ENCODE data around the gene OR6K6.

OR6K6 gene, protein sequence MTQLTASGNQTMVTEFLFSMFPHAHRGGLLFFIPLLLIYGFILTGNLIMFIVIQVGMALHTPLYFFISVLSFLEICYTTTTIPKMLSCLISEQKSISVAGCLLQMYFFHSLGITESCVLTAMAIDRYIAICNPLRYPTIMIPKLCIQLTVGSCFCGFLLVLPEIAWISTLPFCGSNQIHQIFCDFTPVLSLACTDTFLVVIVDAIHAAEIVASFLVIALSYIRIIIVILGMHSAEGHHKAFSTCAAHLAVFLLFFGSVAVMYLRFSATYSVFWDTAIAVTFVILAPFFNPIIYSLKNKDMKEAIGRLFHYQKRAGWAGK

DNA sequence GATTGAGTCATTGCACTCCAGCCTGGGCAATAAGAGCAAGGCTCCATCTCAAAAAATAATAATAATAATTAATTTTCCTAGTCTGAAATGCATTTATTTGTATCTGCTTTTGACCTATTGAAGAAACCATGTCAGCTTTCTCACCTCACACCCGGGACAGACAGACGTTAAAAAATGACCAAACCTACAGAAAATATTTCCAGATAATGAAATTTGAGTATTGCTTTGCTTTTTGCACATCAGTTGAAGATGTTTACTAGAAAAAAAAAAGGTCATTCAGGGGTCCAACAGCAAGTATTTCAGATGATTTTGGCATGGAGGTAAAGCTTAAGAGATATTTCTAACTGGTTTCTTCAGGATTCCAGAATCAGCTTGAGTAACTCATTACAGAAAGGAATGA, at the start of gene OR6K6:
Gene OR6K6 (plus strand): TSS at position 301 of the 400 bp plus-strand sequence. CDS start 168 bp downstream, outside the sequence.
- Histone ChIP-seq H3K36me3 (ENCODE audit: insufficient read depth, low read length) (no peaks in the 10 kb centered on the region), H3K9ac (ENCODE audit: low read depth, low read length) (no peak within 1 kb of the TSS), H3K4me1 (ENCODE audit: insufficient read depth, low read length) (no peaks in the 10 kb centered on the region), H3K9me3 (ENCODE audit: control insufficient read depth, insufficient read depth, low read length) (no peaks in the 10 kb centered on the region)

DNA sequence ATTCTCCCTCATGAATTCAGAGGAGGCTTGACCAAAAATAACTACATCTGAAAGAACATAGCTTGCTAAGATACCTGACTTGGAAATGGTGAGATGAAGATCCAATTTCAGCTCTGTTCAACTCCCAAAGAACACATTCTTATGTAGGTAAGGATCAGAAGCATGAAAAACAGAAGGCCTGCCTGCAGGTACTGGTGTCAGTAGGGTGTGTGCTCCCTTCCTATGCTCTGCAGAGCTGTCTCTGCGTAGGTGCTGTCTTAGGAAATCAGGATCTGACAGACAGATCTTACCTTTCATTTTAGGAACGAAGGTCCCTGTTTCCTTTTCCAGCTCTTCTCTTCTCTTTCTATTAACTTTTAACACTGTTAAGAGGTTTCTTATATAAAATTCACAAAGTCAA, 48.4 kb upstream of the OR6K6 start:
- no peaks in the 10 kb centered on the region for H3K9me3 ChIP-seq (ENCODE audit: control insufficient read depth, insufficient read depth, low read length)
- no peaks in the 10 kb centered on the region for H3K36me3 ChIP-seq (ENCODE audit: insufficient read depth, low read length)
- no peak overlapping the region for H3K9ac ChIP-seq (ENCODE audit: low read depth, low read length)
- no peaks in the 10 kb centered on the region for H3K4me1 ChIP-seq (ENCODE audit: insufficient read depth, low read length)

DNA sequence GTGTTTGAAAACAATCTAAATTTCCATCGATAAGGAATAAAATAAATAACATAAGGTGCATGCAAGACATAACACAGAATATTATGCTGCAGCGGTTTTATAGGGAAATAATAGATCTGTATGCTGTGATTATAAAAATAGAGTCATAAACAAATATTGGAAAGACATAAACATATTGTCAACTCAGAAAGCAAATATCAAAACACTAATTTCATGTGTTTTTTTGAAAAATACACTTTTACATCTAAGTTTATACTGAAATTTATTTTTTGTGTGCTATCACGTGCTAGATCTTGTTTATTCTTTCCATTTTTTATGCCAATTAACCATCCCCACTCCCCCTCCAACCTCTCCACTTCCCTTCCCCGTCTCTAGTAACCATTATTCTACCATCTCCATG, 43.4 kb upstream of the OR6K6 start:
- H3K4me1 ChIP-seq (ENCODE audit: insufficient read depth, low read length), result no peaks in the 10 kb centered on the region
- H3K36me3 ChIP-seq (ENCODE audit: insufficient read depth, low read length), result no peaks in the 10 kb centered on the region
- H3K9me3 ChIP-seq (ENCODE audit: control insufficient read depth, insufficient read depth, low read length), result no peaks in the 10 kb centered on the region; the same call in 1 of the 2 replicates
- H3K9ac ChIP-seq (ENCODE audit: low read depth, low read length), result no peak overlapping the region

DNA sequence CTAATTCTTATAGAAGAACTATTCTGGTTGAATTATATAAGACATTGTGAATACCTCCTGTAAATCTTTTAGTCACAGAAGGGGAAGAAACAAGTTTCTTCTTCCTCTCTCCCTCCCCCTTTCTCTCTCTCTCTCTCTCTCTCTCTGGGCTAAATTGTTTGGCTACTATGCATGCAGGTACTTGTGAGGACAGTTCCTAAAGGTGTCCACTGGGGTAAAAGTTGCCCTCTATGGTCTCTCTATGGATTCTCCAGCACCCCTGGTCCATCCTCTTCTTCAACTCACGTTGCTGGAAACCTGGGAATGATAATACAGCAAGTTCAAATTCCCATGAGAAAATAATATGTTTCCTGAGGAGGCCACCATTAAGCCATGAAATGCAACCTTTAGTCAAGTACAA, 39.8 kb upstream of the OR6K6 start:
- Histone ChIP-seq H3K9me3 (ENCODE audit: control insufficient read depth, insufficient read depth, low read length) (no peaks in the 10 kb centered on the region; the same call in 1 of the 2 replicates), H3K36me3 (ENCODE audit: insufficient read depth, low read length) (no peaks in the 10 kb centered on the region), H3K9ac (ENCODE audit: low read depth, low read length) (no peak overlapping the region), H3K4me1 (ENCODE audit: insufficient read depth, low read length) (no peaks in the 10 kb centered on the region)

DNA sequence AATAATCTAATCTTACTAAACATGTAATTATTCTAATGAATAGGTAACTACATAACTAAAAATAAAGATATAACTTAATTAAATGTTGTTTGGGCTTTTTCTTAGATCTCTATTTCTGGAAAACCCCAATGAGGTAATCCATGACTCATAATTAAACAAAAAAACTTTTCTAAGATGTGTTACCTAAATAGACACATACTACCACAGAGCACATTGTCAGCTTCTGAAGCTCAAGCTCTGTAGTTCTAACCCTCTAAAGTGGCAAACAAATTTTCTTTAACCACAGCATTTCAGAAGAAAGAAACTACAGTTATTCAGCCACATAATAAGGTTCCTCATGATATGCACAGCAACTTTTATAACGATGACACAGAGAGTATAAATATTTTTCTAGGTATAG, 38.2 kb upstream of the OR6K6 start:
- no peaks in the 10 kb centered on the region; the same call in 1 of the 2 replicates for H3K9me3 ChIP-seq (ENCODE audit: control insufficient read depth, insufficient read depth, low read length)
- H3K36me3 ChIP-seq (ENCODE audit: insufficient read depth, low read length), result no peaks in the 10 kb centered on the region
- no peaks in the 10 kb centered on the region for H3K4me1 ChIP-seq (ENCODE audit: insufficient read depth, low read length)
- H3K9ac ChIP-seq (ENCODE audit: low read depth, low read length), result no peak overlapping the region

DNA sequence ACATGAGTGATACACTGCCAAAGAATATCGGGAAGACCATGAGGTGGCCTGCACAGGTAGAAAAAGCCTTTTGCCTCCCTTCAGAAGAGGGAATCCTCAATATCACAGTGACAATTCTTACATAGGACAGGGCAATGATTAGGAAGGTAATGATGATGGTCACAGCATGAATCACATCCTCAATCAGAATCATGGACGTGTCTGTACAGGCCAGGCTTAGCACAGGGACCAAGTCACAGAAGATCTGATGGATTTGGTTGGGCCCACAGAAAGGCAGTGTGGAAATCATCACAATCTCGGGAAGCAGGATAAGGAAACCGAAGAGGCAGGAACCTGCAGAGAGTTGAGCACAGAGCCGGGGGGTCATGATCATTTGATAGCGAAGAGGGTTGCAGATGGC, 37.2 kb upstream of the OR6K6 start:
- Histone ChIP-seq H3K9me3 (ENCODE audit: control insufficient read depth, insufficient read depth, low read length) (no peaks in the 10 kb centered on the region; the same call in 1 of the 2 replicates), H3K9ac (ENCODE audit: low read depth, low read length) (no peak overlapping the region), H3K4me1 (ENCODE audit: insufficient read depth, low read length) (no peaks in the 10 kb centered on the region), H3K36me3 (ENCODE audit: insufficient read depth, low read length) (no peaks in the 10 kb centered on the region)

DNA sequence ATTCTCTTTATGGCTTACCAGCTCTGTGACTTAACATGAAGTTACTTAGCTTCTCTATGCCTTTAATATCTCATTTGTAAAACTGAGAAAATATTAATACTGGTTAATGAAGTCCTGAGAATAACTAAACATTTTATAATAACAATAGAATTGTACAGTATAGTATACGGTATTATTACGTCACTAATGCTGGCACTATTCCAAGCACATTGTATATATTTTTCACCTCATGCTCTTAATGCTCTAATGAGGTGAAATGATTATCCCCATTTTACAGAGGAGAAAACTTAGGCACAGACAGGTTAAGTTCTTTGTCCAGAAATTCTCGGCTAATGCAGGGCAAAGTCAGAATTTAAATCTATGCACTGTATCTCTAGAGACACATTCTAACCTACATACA, 34.9 kb upstream of the OR6K6 start:
- Histone ChIP-seq H3K36me3 (ENCODE audit: insufficient read depth, low read length) (no peaks in the 10 kb centered on the region), H3K9me3 (ENCODE audit: control insufficient read depth, insufficient read depth, low read length) (no peaks in the 10 kb centered on the region), H3K9ac (ENCODE audit: low read depth, low read length) (no peak overlapping the region), H3K4me1 (ENCODE audit: insufficient read depth, low read length) (no peaks in the 10 kb centered on the region)

DNA sequence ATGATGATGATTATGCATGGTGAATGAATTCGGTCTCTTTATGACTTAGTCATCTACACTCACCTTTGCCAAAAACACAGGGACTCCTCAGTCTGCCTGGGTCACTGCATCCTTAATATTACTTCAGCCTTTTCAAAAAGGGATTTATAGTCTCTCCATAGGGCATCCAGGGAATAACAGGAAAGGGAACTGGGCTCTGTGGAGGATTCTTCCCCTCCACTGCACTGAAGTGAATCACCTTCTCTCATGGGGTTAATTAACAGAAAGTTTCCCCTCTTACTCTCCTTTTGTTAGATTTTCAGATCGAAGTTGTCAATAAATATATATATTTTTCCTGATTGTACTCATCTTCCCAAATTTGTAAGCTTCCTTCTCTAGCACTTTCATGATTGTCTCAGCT, 33.9 kb upstream of the OR6K6 start, which contains the start of gene OR6K3:
Gene OR6K3 (minus strand): TSS at position 101 of the 400 bp plus-strand sequence. CDS start 2,605 bp downstream, outside the sequence.
- no peak within 1 kb of the TSS for H3K9ac ChIP-seq (ENCODE audit: low read depth, low read length)
- H3K4me1 ChIP-seq (ENCODE audit: insufficient read depth, low read length), result no peaks in the 10 kb centered on the region
- no peaks in the 10 kb centered on the region for H3K9me3 ChIP-seq (ENCODE audit: control insufficient read depth, insufficient read depth, low read length)
- H3K36me3 ChIP-seq (ENCODE audit: insufficient read depth, low read length), result no peaks in the 10 kb centered on the region

DNA sequence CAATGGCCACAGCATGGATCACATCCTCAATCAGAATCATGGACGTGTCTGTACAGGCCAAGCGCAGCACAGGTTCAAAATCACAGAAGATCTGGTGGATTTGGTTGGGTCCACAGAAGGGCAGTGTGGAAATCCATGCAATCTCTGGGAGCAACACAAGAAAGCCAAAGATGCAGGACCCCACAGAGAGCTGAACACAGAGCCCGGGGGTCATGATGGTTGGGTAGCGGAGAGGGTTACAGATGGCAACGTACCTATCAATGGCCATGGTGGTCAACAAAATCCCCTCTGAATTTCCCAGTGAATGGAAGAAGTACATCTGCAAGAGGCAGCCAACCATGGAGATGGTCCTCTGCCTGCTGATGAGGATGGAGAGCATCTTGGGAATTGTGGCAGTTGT, 30.1 kb upstream of the OR6K6 start:
- Histone ChIP-seq H3K36me3 (ENCODE audit: insufficient read depth, low read length) (no peaks in the 10 kb centered on the region), H3K9me3 (ENCODE audit: control insufficient read depth, insufficient read depth, low read length) (no peaks in the 10 kb centered on the region), H3K9ac (ENCODE audit: low read depth, low read length) (no peak overlapping the region), H3K4me1 (ENCODE audit: insufficient read depth, low read length) (no peaks in the 10 kb centered on the region)

DNA sequence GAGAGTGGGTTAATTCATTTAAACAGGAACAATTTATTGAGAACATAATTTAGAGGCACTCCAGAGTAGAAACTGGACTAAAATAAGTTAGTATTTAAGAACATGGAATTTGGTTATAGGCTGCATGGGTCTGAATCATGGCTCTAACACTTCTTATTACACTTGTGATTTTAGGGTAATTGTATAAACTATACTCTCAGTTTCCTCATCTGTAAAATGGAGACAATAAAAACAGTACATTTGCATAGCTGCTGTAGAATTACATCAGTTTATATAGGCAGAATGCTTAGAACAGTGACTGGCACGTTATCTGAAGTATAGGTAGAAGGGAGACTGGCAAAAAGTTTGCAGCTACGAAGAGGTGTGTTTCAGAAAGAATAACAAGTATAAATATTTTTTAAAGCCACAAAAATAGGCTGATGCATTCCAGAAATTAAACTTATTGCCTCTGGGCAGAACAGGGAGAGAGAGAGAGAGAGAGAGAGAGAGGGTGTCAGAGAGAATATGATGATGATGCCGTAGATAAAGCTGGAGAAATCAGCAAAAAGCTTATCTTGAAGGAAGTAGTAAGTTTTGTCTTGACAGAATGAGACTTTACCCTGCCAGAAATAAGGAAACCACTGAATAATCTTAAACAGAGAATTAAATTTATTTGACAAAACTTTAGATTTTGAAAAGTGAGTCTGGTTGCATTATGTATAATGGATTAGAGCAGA, 25.9 kb upstream of the OR6K6 start:
- Histone ChIP-seq H3K9me3 (ENCODE audit: control insufficient read depth, insufficient read depth, low read length) (no peaks in the 10 kb centered on the region), H3K9ac (ENCODE audit: low read depth, low read length) (no peak overlapping the region), H3K36me3 (ENCODE audit: insufficient read depth, low read length) (no peaks in the 10 kb centered on the region), H3K4me1 (ENCODE audit: insufficient read depth, low read length) (no peaks in the 10 kb centered on the region)

DNA sequence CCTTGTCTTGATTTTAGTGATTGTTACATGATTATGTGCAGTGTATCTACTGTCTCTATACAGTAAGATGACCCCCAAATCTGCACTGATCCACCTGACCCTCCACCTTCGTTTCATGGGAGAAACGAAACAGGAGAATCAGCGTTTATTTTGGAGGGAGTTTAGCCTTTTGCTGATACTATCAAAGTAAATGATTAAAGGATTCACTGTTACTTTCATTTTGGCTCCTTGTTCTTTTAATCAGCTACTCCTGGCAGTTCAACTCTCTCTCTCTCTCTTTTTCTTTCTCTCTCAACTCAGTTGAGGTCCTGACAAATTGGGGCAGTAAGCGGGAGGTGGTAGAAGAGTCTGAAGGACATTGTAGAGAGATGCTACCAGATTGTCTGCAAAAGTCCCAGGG, 24.1 kb upstream of the OR6K6 start:
- Histone ChIP-seq H3K9ac (ENCODE audit: low read depth, low read length) (no peak overlapping the region), H3K36me3 (ENCODE audit: insufficient read depth, low read length) (no peaks in the 10 kb centered on the region), H3K9me3 (ENCODE audit: control insufficient read depth, insufficient read depth, low read length) (no peaks in the 10 kb centered on the region), H3K4me1 (ENCODE audit: insufficient read depth, low read length) (no peaks in the 10 kb centered on the region)

DNA sequence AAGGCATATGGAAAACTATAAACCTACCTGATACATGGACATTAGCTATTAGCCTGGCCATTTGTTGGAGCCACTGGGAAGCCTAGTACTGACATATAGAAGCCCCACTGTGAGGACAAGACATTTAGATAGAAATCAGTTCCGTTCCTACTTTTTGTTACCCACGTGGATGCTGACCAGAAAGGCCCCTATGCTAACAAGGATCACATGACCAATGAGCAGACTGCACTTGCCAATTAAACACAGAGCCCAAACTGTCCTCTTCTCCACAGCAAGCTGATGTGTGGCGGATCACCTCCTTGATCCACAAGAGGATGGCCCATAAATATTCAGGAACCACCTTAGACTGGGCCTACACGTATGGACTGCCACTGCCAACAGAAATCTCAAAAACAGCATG, 22.8 kb upstream of the OR6K6 start:
- H3K9ac ChIP-seq (ENCODE audit: low read depth, low read length), result no peak overlapping the region
- no peaks in the 10 kb centered on the region for H3K36me3 ChIP-seq (ENCODE audit: insufficient read depth, low read length)
- no peaks in the 10 kb centered on the region for H3K4me1 ChIP-seq (ENCODE audit: insufficient read depth, low read length)
- H3K9me3 ChIP-seq (ENCODE audit: control insufficient read depth, insufficient read depth, low read length), result no peaks in the 10 kb centered on the region

DNA sequence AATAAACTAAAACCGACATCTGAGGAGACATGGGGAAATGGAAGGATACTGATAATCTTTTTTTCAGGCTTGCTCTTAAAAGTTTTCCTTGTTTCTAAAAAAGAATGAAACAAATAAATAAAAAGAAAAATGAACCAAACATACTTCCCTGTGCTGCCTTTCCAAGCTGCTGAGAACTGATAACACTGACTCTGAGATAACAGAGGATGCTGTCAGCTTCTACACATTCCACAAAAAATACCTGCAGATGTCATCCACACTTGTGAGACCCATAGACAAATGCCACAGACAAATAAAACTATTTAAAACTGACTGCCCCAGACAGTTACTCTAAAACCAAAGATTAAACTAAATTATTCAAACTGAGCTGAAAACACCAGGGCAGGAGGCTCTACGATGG, 22.0 kb upstream of the OR6K6 start:
- no peaks in the 10 kb centered on the region for H3K36me3 ChIP-seq (ENCODE audit: insufficient read depth, low read length)
- no peaks in the 10 kb centered on the region for H3K4me1 ChIP-seq (ENCODE audit: insufficient read depth, low read length)
- H3K9me3 ChIP-seq (ENCODE audit: control insufficient read depth, insufficient read depth, low read length), result no peaks in the 10 kb centered on the region
- no peak overlapping the region for H3K9ac ChIP-seq (ENCODE audit: low read depth, low read length)

DNA sequence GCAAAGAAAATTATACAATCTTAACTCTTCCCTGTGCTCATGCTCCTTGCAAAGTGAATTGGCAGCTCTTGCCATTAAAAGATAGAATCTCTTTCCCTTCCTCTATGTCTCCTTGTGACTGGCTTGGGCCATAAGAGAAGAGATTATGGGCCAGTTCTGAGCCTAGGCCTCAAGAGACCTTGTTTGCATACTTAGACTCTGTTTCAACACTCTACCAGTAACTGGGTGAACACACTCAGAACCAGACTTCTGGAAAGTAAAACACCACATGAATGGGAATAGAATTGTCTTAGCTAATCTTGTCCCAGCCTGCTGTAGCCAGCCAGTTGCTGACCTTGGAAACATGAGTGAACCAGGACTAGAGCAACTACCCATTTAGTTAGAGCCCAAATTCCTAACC, 18.7 kb upstream of the OR6K6 start:
- Histone ChIP-seq H3K4me1 (ENCODE audit: insufficient read depth, low read length) (no peaks in the 10 kb centered on the region), H3K36me3 (ENCODE audit: insufficient read depth, low read length) (no peaks in the 10 kb centered on the region), H3K9me3 (ENCODE audit: control insufficient read depth, insufficient read depth, low read length) (no peaks in the 10 kb centered on the region), H3K9ac (ENCODE audit: low read depth, low read length) (no peak overlapping the region)

DNA sequence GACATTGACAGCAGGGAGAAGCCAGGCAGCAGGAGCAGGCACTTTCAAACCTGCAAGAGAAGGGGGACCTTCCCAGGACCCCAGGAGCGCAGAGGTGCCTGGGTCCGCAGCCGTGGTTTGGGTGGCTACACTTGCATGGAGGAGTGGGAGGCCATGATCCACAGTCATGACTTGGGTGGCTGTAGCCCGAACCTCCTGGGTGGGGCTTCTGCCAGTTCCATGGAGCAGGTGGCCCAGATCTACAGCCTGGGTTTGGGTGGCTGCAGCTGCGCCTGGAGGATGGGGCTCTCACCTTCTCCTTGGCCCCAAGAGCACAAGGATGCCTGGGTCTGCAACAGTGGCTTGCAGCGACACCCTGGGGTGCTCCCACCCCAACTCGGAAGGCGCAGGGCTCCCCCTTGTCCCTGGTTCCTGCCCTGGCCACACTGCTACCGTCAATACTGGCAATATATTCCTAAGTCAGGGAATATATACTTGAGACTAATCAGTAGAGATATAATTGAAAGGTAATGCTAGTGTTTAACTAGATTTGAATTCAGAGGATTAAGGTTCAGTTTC, 2.3 kb upstream of the OR6K6 start:
- H3K9me3 ChIP-seq (ENCODE audit: control insufficient read depth, insufficient read depth, low read length), result no peaks in the 10 kb centered on the region
- no peaks in the 10 kb centered on the region for H3K36me3 ChIP-seq (ENCODE audit: insufficient read depth, low read length)
- H3K9ac ChIP-seq (ENCODE audit: low read depth, low read length), result no peak overlapping the region
- H3K4me1 ChIP-seq (ENCODE audit: insufficient read depth, low read length), result no peaks in the 10 kb centered on the region

Data from ES-I3 (cell line).